Stimulated activated CD4-positive, alpha-beta T cell treated with anti-CD3 and anti-CD28 coated beads, Interleukin-4, amount 100 ng/mL, for 4 hours (primary cell): ENCODE measurements around the gene CD151.

Experiments
- DNase-seq, 2 experiments: peaks; one replicate each; pipeline ENCODE4 v3.0.0-alpha.2; 2020

CD151 gene

DNA sequence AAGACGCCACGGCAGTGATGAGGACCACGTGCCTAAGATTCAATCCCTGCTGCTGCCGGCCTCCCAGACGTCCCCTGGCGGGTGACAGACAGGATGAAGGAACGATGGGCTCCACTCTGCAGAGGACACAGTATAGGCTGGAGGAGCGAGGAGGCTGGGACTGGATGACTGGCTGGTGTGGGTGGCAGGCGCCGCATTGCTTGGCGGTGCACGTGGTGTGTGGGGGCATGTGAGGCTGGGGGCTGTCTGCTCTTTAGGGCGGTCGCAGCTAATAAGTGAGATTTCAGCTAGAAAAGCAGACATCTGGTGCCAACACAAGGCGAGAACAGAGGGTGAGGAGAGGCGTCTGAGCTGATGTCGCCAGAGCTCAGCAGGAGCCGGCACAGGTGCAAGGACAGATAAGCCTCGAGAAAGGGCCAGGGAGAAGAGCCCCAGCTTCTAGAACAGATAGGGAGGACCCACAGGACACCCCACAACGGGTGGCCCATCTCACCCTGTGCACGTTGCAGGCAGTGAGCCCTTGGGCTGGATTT is 43.1 kb downstream of the CD151 start:
- DNase-seq: no peak

DNA sequence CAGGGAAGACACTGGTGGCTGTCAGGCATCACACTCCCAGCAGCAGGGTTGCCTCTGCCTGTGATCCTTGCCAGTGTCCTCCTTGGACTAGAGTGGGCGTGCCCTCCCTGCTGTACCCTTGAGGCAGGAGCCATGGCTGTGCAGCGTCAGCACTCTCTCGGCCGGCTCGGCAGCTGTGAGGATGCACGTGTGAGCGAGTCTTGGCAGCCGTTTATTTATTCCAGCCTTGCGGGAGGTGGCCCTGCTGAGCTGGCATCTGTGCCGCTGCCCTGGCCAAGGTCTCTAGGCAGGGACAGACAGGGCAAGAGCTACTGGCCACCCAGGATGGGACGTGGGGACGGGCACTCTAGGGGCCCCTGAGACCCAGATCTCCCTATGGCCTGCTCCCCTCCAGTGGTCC is 43.8 kb downstream of the CD151 start:
- DNase-seq: no peak

DNA sequence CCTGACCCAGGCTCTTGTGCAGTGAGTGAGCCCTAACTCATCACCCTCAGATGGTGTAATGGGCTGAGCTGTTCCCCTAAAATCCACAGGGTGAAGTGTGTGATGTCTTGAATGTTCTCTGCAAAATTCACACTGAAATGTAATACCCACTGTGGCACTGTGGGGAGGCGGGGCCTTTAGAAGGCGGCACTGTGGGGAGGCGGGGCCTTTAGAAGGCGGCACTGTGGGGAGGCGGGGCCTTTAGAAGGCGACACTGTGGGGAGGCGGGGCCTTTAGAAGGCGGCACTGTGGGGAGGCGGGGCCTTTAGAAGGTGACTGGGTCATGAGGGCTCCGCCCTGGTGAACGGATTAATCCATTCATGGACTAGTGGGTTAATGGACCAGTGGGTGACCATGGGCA is 44.8 kb downstream of the CD151 start:
- DNase-seq: no peak

DNA sequence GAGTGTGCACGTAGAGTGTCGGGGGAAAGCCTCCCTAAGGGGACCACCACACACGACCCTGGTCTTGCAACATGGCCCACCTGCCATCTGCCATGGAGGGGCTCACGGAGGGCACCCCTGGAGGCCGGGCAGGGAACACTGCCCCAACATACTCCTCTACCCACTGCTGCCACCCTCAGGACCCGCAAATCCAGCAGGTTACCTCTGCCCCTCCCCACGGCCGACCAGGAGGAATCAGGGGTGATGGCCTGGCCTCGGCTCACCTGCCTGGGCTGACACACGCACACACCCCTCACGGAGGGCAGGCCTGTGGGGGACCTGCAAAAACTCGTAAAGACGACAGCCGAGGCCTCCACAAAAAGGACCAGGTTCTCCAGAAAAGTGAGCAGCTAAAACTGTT is 47.7 kb downstream of the CD151 start:
- DNase-seq: no peak

DNA sequence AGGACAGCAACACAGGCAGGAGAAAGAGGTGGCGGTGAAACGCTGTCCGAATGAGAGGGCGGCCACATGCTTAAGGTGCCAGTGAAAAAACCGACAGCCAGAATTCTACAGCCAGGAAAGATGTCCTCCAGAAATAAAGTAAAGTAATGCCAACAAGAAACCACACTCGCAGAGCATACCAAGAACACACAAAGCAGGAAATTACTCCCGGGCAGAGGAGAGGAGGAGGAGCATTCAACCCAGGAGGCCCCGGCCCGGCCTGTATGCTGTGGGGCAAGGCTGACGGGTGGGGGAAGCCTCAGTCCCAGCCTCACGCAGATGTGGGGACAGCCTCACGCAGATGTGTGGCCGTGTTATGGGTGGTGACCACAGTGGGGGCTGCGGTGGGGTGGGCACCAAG is 49.8 kb downstream of the CD151 start:
- no peak for DNase-seq

DNA sequence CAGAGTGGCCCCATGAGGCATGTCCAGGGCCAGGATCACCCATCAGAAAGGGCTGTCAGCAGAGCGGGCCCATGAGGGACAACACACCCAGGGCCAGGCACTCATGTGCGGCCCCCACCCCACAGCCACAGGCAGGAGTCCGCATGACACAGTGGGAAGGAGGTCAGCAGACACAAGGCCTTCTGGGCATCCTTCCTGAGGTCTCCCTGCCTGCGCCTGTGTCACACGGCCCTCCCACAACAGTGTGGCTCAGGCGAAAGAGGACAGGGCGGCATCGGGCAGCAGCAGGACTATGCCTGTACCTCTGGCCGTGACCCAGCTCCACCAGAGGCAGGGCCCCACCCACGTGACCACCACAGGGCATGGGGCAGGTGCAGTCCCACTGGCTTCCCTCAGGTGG is 50.8 kb downstream of the CD151 start:
- no peak for DNase-seq

DNA sequence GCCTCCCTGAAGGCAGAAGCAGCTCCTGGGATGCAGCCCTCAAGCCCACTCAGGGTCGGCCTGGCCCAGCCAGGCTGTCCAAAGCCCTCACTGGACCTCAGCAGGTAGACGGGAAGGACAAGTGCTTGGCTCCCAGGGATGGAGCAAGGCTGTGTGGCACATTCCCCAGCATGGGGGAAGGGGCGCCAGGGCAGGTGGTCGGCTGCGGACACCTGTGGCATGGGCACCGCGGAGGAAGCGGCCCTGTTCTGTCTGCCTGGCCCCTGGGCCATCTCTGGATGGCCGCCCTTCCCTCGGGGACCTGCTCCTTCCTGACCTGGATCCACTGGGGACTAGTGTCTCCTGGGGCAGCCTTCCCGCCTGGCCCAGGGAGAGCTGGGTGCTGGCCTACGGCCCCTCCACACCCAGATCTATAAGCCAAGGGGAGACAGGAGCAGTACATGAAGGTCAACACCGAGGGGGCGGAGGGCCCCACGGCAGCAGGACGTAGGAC is 51.9 kb downstream of the CD151 start:
- no peak for DNase-seq

DNA sequence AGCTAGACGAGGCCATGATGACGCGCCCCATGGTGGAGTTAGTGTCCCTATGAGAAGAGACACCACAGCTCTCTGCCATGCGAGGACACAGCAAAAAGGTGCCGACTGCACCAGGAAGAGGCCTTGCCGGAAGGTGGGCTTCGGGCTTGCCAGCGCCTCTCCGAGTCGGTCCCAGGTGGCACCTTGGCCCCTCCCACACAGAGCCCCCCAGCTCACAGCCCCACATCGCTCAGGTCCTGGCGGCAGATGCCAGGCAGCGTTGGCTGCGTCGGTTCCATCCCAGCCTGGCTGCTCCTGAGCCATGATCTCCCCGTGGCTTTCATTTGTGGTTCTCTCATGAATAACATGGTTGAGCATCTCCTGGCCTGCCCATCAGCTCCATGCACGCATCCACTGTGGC is 53.8 kb downstream of the CD151 start:
- DNase-seq: no peak

DNA sequence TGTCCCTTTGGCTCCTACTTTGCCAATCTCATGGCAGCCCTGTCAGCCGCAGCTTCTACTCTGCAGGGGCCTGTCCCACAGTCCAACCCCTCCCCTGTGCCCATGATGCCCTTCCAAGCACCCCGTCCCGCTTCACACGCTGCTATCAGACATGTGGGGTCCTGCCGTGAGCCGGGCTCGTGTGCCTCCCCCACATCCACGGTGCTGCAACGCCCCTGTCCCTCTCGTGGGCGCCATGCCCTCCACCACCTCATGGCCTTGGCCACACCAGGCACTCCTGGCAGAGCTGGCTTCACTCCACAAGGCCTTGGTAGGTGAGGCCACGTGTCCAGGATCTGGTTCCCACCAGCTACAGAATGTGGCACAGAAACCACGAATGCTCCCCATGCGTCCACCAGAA is 54.8 kb downstream of the CD151 start:
- no peak for DNase-seq
